Coronary artery (tissue), 2 donors: ENCODE data around the gene RBM26.

Source experiments
- DNase-seq: peaks from one replicate; pipeline ENCODE4 v3.0.0-alpha.2; 2017; ENCODE audit warnings: low spot score
- H3K27ac ChIP-seq, 2 donors: fragments of 200-600 bp; sonication (generic); one replicate each; pipeline ENCODE4 v1.5.1; 2016 to 2019
- H3K4me3 ChIP-seq: fragments of 200-600 bp; sonication (generic); 2 replicates; pipeline ENCODE4 v1.5.1; 2016; ENCODE audit warnings: mild to moderate bottlenecking, moderate library complexity
- TF ChIP-seq, protein P1 (sequence below): fragments of 200-600 bp; sonication (generic); IDR thresholded peaks from one replicate; pipeline ENCODE4 v1.5.1; 2019; ENCODE audit warnings: antibody characterized with exemption

Gene RBM26, protein sequence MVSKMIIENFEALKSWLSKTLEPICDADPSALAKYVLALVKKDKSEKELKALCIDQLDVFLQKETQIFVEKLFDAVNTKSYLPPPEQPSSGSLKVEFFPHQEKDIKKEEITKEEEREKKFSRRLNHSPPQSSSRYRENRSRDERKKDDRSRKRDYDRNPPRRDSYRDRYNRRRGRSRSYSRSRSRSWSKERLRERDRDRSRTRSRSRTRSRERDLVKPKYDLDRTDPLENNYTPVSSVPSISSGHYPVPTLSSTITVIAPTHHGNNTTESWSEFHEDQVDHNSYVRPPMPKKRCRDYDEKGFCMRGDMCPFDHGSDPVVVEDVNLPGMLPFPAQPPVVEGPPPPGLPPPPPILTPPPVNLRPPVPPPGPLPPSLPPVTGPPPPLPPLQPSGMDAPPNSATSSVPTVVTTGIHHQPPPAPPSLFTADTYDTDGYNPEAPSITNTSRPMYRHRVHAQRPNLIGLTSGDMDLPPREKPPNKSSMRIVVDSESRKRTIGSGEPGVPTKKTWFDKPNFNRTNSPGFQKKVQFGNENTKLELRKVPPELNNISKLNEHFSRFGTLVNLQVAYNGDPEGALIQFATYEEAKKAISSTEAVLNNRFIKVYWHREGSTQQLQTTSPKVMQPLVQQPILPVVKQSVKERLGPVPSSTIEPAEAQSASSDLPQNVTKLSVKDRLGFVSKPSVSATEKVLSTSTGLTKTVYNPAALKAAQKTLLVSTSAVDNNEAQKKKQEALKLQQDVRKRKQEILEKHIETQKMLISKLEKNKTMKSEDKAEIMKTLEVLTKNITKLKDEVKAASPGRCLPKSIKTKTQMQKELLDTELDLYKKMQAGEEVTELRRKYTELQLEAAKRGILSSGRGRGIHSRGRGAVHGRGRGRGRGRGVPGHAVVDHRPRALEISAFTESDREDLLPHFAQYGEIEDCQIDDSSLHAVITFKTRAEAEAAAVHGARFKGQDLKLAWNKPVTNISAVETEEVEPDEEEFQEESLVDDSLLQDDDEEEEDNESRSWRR

DNA sequence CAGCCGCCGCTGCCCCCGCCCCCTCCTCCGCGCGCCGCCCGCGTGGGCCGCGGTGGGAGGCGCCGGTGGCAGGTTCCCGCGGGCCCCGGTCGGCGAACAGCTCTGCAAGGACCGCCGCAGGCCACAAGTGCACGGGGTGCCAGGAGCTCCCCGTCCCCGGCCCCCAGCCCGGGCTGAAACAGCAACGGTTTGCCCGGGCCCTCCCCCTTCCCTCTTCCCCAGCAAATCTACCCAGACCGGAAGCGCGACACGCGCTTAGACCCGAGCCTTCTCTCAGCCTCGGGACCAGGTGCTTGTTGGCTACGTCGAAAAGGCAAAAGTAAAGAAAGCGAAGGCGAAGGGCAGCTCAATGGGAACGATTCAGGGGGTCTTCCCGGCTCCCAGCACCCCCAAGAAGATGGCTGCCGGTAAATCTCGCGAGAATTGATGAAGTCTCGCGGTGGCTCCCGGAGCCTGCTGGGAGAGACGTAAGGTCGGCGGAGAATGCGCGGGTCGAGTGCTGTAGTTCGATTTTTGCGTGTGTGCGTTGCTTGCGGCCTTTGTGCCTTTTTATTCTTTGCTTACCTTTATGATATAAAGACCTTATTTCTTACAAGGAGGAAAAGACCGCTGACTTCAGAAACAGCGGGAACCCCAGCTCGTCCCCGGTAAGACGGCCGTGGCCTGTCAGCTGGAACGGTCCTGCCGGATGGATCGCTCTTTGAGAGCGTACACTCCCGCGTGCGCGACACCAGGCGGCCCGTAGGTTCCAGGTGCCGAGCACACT is at the start of gene RBM26:
RBM26 (minus strand) TSS at position 425 of the 766 bp plus-strand sequence. CDS start 481 bp downstream, outside the sequence.
- peak within 1 kb of the TSS; percentile 98 for H3K4me3 ChIP-seq
- H3K27ac ChIP-seq, result peak within 1 kb of the TSS; percentile 88 to 98
- peak; percentile 94 for DNase-seq
- TF ChIP-seq, protein P1, sequence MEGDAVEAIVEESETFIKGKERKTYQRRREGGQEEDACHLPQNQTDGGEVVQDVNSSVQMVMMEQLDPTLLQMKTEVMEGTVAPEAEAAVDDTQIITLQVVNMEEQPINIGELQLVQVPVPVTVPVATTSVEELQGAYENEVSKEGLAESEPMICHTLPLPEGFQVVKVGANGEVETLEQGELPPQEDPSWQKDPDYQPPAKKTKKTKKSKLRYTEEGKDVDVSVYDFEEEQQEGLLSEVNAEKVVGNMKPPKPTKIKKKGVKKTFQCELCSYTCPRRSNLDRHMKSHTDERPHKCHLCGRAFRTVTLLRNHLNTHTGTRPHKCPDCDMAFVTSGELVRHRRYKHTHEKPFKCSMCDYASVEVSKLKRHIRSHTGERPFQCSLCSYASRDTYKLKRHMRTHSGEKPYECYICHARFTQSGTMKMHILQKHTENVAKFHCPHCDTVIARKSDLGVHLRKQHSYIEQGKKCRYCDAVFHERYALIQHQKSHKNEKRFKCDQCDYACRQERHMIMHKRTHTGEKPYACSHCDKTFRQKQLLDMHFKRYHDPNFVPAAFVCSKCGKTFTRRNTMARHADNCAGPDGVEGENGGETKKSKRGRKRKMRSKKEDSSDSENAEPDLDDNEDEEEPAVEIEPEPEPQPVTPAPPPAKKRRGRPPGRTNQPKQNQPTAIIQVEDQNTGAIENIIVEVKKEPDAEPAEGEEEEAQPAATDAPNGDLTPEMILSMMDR, result no peak

DNA sequence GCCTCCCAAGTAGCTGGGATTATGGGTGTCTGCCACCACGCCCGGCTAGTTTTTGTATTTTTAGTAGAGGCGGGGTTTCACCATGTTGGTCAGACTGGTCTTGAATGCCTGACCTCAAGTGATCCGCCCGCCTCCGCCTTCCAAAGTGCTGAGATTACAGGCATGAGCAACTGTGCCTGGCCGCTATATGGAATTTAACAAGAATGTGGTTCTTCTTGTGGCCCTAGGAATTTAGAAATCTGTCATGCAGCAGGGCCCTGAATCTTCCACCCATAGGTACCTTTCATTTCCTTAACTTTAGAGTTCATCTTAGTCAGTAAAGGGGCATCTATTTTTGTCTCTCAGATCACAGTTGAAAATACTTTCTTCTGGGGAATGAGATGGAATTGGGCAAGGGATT is 49.3 kb upstream of the RBM26 start:
- TF ChIP-seq, protein P1, result no peak
- Histone ChIP-seq H3K4me3 (no peak overlapping the region), H3K27ac (no peak overlapping the region)
- no peak for DNase-seq

DNA sequence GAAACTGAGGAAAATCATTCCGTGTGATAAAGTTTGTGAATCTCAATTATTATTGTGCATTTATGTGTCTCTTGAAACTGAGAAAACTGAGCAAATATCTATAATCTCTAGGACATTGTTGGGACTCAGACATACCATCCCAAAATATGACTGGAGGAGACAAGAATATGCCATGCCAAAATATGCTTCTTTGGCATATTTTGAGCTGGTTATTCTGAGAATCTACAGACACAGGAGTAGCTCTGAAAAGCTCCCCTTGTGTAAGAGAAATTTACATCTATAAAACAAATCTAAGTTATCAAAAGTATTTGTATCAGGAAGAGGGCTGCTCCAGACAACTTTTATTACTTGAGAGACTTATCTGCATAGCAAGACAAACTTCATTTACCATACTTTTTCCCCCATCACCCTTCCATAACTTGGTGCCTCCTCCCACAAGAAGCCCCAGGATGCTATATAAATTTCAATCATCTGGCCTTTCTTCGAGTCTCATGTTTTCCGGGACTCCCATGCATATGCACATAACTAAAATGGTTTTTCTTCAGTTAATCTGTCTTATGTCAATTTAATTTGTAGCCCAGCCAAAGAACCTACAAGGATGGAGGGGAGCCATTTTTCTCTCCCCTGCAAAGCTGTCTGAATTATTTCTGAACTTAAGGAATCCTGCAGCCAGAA is 46.3 kb upstream of the RBM26 start:
- no peak for DNase-seq
- Histone ChIP-seq H3K4me3 (no peak overlapping the region), H3K27ac (no peak overlapping the region)
- TF ChIP-seq, protein P1, result no peak

DNA sequence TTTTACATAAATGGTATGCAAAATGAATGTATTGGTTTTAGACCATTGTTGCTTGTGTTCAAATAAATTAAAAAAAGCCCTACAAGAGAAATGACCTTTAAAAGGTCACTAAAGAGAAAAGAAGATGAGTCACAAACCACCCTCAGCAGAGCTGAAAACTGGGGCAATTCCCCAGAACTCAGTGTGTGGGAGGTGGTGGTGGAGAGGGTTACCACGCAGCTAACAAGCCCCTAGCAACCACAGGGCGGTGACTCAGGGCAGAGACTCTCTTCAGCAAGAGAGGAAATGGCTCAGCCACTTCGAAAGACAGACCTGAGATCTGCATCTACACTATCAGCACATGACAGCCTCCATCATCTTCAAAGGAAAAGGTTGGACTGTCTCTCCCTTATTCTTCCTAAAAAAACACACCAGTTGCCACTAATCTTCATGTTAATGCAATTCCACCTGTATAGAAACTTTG is 45.5 kb upstream of the RBM26 start:
- no peak overlapping the region for H3K27ac ChIP-seq
- DNase-seq, result no peak
- TF ChIP-seq, protein P1, result no peak
- H3K4me3 ChIP-seq, result no peak overlapping the region

DNA sequence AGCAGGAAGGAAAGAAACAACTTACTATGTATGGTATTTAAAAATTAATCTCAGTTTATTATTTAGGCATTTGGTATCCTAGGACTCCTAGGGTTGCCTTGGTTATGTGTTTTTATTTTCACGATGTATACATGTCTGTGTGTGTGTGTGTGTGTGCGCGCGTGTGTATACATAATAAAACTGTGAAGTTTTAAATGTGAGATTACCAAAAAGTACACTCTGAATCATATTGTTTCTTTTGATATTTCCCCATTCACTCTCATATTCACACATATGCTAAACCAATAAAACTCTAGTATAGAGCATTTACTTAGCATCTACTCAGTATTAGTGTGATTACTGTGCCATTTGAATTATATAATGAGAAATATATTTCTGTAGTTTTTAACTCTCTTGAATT is 44.1 kb upstream of the RBM26 start:
- H3K4me3 ChIP-seq, result no peak overlapping the region
- H3K27ac ChIP-seq, result no peak overlapping the region
- TF ChIP-seq, protein P1, result no peak
- no peak for DNase-seq

DNA sequence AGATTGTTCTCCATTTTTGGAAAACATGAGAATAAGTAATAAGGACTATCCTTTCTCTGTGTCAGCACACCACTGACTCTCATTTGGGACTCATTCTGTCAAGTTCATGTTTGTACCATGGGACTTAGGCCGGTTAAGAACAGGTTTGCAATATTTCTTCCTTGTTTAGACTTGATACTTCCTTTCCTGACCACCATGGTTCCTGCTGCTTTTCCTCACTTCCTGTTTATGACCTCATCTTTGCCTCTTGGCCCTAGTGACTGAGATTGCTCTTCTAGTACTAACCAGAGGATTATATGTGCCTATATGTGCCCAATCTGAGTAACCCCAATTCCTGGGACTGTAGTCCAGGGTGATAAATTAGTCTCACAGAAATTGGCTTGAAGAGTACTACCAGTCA is 42.4 kb upstream of the RBM26 start:
- no peak overlapping the region for H3K4me3 ChIP-seq
- TF ChIP-seq, protein P1, result no peak
- no peak for DNase-seq
- no peak overlapping the region for H3K27ac ChIP-seq
